Kidney tubule cell (primary cell): ENCODE data around the gene VSIG2.

ENCODE experiments used
- DNase-seq: peaks from one replicate; pipeline ENCODE4 v3.0.0-alpha.2; 2018; ENCODE audit warnings: low spot score

Gene VSIG2

GRCh38 chr11:124722176-124722575 lies 29.9 kb downstream of the VSIG2 start:
- no peak for DNase-seq

GRCh38 chr11:124719534-124719933 lies 32.5 kb downstream of the VSIG2 start:
- DNase-seq, result no peak

- DNase-seq, result no peak
Observed at GRCh38 chr11:124718801-124719200, 33.3 kb downstream of the VSIG2 start.

GRCh38 chr11:124717786-124718651 lies 34.0 kb downstream of the VSIG2 start:
- DNase-seq, result peak; percentile 48

- DNase-seq, result peak; percentile 3
Observed at GRCh38 chr11:124717421-124717785, 34.7 kb downstream of the VSIG2 start.

GRCh38 chr11:124716591-124716990 lies 35.5 kb downstream of the VSIG2 start:
- DNase-seq, result peak; percentile 27

GRCh38 chr11:124712392-124712791 lies 39.7 kb downstream of the VSIG2 start:
- no peak for DNase-seq

- DNase-seq, result peak; percentile 26
Observed at GRCh38 chr11:124707829-124708228, 44.2 kb downstream of the VSIG2 start.

GRCh38 chr11:124700028-124700427 lies 52.0 kb downstream of the VSIG2 start:
- DNase-seq, result no peak

- DNase-seq, result no peak
Observed at GRCh38 chr11:124699547-124699946, 52.5 kb downstream of the VSIG2 start.
